Measurements from ENCODE around the gene PCDH19.

The PCDH19 gene

GRCh38 chrX:100264200-100264599, 145.9 kb downstream of the PCDH19 start:
- TF ChIP-seq CTCF (conservative IDR thresholded peaks at IDR 0.05; ENCODE audit: low read depth, low read length), result no peak
- no peak overlapping the region for H3K4me3 ChIP-seq (ENCODE audit: low read depth, low read length)
- DNase-seq (ENCODE audit: low read depth), result no peak

- no peak for DNase-seq (ENCODE audit: low read depth)
- TF ChIP-seq CTCF (conservative IDR thresholded peaks at IDR 0.05; ENCODE audit: low read depth, low read length), result no peak
- no peak overlapping the region for H3K4me3 ChIP-seq (ENCODE audit: low read depth, low read length)
Observed at GRCh38 chrX:100263650-100264049, 146.4 kb downstream of the PCDH19 start.

DNA sequence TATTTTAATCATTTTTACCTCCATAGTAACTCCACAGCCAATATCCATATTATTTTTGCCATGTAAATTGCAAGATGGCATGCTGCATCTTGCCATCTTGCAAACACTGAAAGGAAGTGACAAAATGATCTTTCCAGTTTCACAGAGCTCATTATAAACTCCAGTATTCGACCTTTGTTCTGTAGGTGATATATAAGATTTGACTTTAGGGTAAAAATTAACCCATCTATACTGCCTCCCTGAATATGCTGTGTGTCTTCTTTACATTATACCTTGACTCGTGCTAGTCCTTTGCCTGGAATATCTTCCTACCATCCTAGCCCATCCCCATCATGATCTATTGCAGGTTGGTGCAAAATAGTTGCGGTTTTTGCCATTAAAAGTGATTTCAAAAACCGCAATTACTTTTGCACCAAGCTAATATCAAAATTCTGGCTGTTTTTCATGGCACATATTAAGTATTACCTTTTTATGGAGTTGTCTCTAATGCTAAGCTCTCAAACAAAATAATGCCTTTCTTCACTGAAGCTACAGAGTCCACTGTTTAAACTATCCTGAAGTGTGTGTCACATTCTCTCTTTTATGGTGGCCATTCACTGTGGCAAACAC, 161.1 kb downstream of the PCDH19 start:
- TF ChIP-seq CTCF (conservative IDR thresholded peaks at IDR 0.05; ENCODE audit: low read depth, low read length), result no peak
- DNase-seq (ENCODE audit: low read depth), result no peak

DNA sequence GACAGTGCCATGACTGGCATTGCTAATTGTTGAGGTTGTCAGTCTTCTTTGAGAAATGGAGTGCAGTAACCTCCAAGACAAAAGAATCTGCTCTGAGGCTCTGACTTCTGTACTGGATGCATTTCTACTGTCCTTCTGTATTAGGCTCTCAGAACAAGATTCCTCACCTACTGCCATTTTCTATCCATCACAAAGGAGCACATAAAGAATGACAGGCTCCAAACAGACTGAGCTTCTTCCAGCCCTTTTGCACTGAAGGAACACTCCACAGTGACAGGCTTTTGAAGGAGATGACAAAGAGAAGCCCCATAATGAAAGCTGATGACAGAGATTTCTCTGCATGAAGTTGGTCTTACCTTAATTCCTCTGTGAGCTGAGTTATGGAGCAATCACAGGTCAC, 162.2 kb downstream of the PCDH19 start:
- DNase-seq (ENCODE audit: low read depth), result no peak
- H3K4me3 ChIP-seq (ENCODE audit: low read depth, low read length), result no peak overlapping the region
- TF ChIP-seq CTCF (conservative IDR thresholded peaks at IDR 0.05; ENCODE audit: low read depth, low read length), result no peak

More for the DNA sequence above, 161.1 kb downstream of the PCDH19 start:
- no peak overlapping the region for H3K4me3 ChIP-seq (ENCODE audit: low read depth, low read length)

GRCh38 chrX:100244681-100245080, 165.4 kb downstream of the PCDH19 start:
- no peak for TF ChIP-seq CTCF (conservative IDR thresholded peaks at IDR 0.05; ENCODE audit: low read depth, low read length)
- no peak overlapping the region for H3K4me3 ChIP-seq (ENCODE audit: low read depth, low read length)
- no peak for DNase-seq (ENCODE audit: low read depth)

All from choroid plexus epithelial cell (primary cell).